Neutrophil (primary cell): ENCODE results near the gene HYAL1.

ENCODE experiments used
- H3K27ac ChIP-seq: fragments of 200-600 bp; sonication (generic); 2 replicates; pipeline ENCODE4 v1.5.1; 2016; ENCODE audit warnings: mild to moderate bottlenecking, moderate library complexity
- H3K27me3 ChIP-seq: fragments of 200-600 bp; sonication (generic); 2 replicates; pipeline ENCODE4 v1.6.0; 2016; ENCODE audit warnings: mild to moderate bottlenecking
- H3K36me3 ChIP-seq: fragments of 200-600 bp; sonication (generic); 2 replicates; pipeline ENCODE4 v1.5.1; 2017
- H3K4me1 ChIP-seq, 2 experiments: fragments of 200-600 bp in 1 of 2; sonication (generic) in 1 of 2; 1 replicate in 1 of 2; 2 replicates in 1 of 2; pipeline versions ENCODE4 v1.5.1 to v1.6.1; 2013 to 2016; ENCODE audit warnings: low read depth in 1 of 2, low read length in 1 of 2, mild to moderate bottlenecking in 1 of 2, moderate library complexity in 1 of 2; ENCODE audit not compliant: control insufficient read depth in 1 of 2, insufficient read depth in 1 of 2
- H3K4me3 ChIP-seq, 2 experiments: fragments of 200-600 bp in 1 of 2; sonication (generic) in 1 of 2; 1 replicate in 1 of 2; 2 replicates in 1 of 2; pipeline ENCODE4 v1.5.1; 2013 to 2016; ENCODE audit warnings: low read depth in 1 of 2, low read length in 1 of 2, mild to moderate bottlenecking in 1 of 2, moderate library complexity in 1 of 2
- H3K9me3 ChIP-seq: fragments of 200-600 bp; sonication (generic); 2 replicates; pipeline ENCODE4 v1.5.1; 2016
- CTCF ChIP-seq: fragments of 200-600 bp; sonication (generic); IDR thresholded peaks from 2 replicates; pipeline ENCODE4 v1.5.1; 2016; ENCODE audit warnings: antibody characterized with exemption

HYAL1 gene

GRCh38 chr3:50337175-50337861 lies 33.9 kb upstream of the HYAL1 start:
- H3K4me3 ChIP-seq = peak overlapping the region; percentile 91 to 93
- peak overlapping the region; percentile 100 for H3K27ac ChIP-seq
- no peaks in the 10 kb centered on the region for H3K9me3 ChIP-seq
- no peaks in the 10 kb centered on the region for H3K27me3 ChIP-seq
- no peaks in the 10 kb centered on the region for H3K36me3 ChIP-seq
- H3K4me1 ChIP-seq = peaks cover 60 to 70% of the 10 kb centered on the region in 2 experiments
- TF ChIP-seq CTCF = peak; percentile 18

- TF ChIP-seq CTCF = no peak
- Histone ChIP-seq H3K9me3 (no peaks in the 10 kb centered on the region), H3K4me3 (peak overlapping the region; percentile 91 to 93), H3K27ac (peak overlapping the region; percentile 100), H3K36me3 (peaks cover 7% of the 10 kb centered on the region), H3K4me1 (peaks cover 53 to 63% of the 10 kb centered on the region in 2 experiments), H3K27me3 (no peaks in the 10 kb centered on the region)
Measured at GRCh38 chr3:50336452-50337174, 33.2 kb upstream of the HYAL1 start.

- no peaks in the 10 kb centered on the region for H3K27me3 ChIP-seq
- H3K27ac ChIP-seq = peak overlapping the region; percentile 46
- H3K4me3 ChIP-seq = no peak overlapping the region
- peaks cover 28% of the 10 kb centered on the region for H3K36me3 ChIP-seq
- no peak for TF ChIP-seq CTCF
- H3K4me1 ChIP-seq = peaks cover 32 to 42% of the 10 kb centered on the region in 2 experiments
- no peaks in the 10 kb centered on the region for H3K9me3 ChIP-seq
Measured at GRCh38 chr3:50334339-50335075, 31.1 kb upstream of the HYAL1 start.

- Histone ChIP-seq H3K4me1 (peaks cover 25 to 35% of the 10 kb centered on the region in 2 experiments), H3K4me3 (no peak overlapping the region), H3K27ac (peak overlapping the region; percentile 46), H3K36me3 (peaks cover 33% of the 10 kb centered on the region), H3K9me3 (no peaks in the 10 kb centered on the region), H3K27me3 (no peaks in the 10 kb centered on the region)
- no peak for TF ChIP-seq CTCF
Measured at GRCh38 chr3:50333744-50334328, 30.5 kb upstream of the HYAL1 start.

GRCh38 chr3:50331364-50331907 lies 28.1 kb upstream of the HYAL1 start:
- Histone ChIP-seq H3K27me3 (no peaks in the 10 kb centered on the region), H3K4me3 (no peak overlapping the region), H3K27ac (no peak overlapping the region), H3K9me3 (no peaks in the 10 kb centered on the region), H3K4me1 (peaks cover 22 to 35% of the 10 kb centered on the region in 2 experiments), H3K36me3 (peaks cover 33% of the 10 kb centered on the region)
- TF ChIP-seq CTCF = no peak
